ENCODE data around the gene CCDC33.

The CCDC33 gene

GRCh38 chr15:74314795-74315438 is 78.8 kb downstream of the CCDC33 start:
- DNase-seq (peak; percentile 72), ATAC-seq (peak; percentile 41)

- DNase-seq = peak; percentile 63
- peak; percentile 48 for ATAC-seq
These were observed 79.5 kb downstream of the CCDC33 start for GRCh38 chr15:74315626-74316025.

- no peak for DNase-seq
- ATAC-seq = no peak
These were observed 80.0 kb downstream of the CCDC33 start for GRCh38 chr15:74316141-74316540.

- DNase-seq (no peak), ATAC-seq (no peak)
These were observed 81.8 kb downstream of the CCDC33 start for GRCh38 chr15:74317820-74318375.

- ATAC-seq = no peak
- no peak for DNase-seq
These were observed 82.4 kb downstream of the CCDC33 start for GRCh38 chr15:74318376-74319137.

- ATAC-seq (no peak), DNase-seq (no peak)
These were observed 83.0 kb downstream of the CCDC33 start for GRCh38 chr15:74319138-74319460.

GRCh38 chr15:74319596-74320351 is 83.6 kb downstream of the CCDC33 start:
- DNase-seq (no peak), ATAC-seq (no peak)

- ATAC-seq = no peak
- peak; percentile 68 for DNase-seq
These were observed 84.5 kb downstream of the CCDC33 start for GRCh38 chr15:74320352-74321247.

GRCh38 chr15:74322558-74323180 is 86.5 kb downstream of the CCDC33 start:
- peak; percentile 71 for DNase-seq
- peak; percentile 83 for ATAC-seq

- no peak for ATAC-seq
- DNase-seq = no peak
These were observed 88.6 kb downstream of the CCDC33 start for GRCh38 chr15:74324714-74325113.

- no peak for ATAC-seq
- no peak for DNase-seq
These were observed 90.6 kb downstream of the CCDC33 start for GRCh38 chr15:74326746-74327145.

- DNase-seq = no peak
- ATAC-seq = no peak
These were observed 91.6 kb downstream of the CCDC33 start for GRCh38 chr15:74327756-74328155.

- no peak for ATAC-seq
- DNase-seq = no peak
These were observed 92.4 kb downstream of the CCDC33 start for GRCh38 chr15:74328331-74329056.

- no peak for DNase-seq
- no peak for ATAC-seq
These were observed 94.8 kb downstream of the CCDC33 start for GRCh38 chr15:74330861-74331408.

GRCh38 chr15:74332011-74332410 is 95.9 kb downstream of the CCDC33 start:
- no peak for DNase-seq
- ATAC-seq = no peak

- DNase-seq = no peak
- ATAC-seq = no peak
These were observed 96.5 kb downstream of the CCDC33 start for GRCh38 chr15:74332611-74333010.

- ATAC-seq (no peak), DNase-seq (no peak)
These were observed 97.0 kb downstream of the CCDC33 start for GRCh38 chr15:74333093-74333492.

- ATAC-seq = no peak
- no peak for DNase-seq
These were observed 97.5 kb downstream of the CCDC33 start for GRCh38 chr15:74333662-74334061.

- DNase-seq = no peak
- no peak for ATAC-seq
These were observed 98.0 kb downstream of the CCDC33 start for GRCh38 chr15:74334127-74334526.

GRCh38 chr15:74335396-74335795 is 99.3 kb downstream of the CCDC33 start:
- ATAC-seq (no peak), DNase-seq (no peak)
